Panc1 (cell line): ENCODE results near the gene VASH2. TPM values are rescaled to one million over a fixed set of nuclear protein-coding genes. Genes with fewer than 3 reads are reported as not detected.
"Not testable (repeated sequence)": the region's sequence is repeated elsewhere in the genome, so short reads cannot be mapped to it uniquely, and the experiment has no call there.

ENCODE experiments used
- ATAC-seq: fragments of 200-7000 bp; cut with Tn5 transposase; 2 replicates; pipeline ENCODE4 v1.9.1; 2020; ENCODE audit warnings: mild to moderate bottlenecking, moderate library complexity
- BruUV-seq: library from RNA; stranded (reverse); fragments of 400-500 nt; replicated peaks from 2 replicates; lab custom pipeline; 2021; lab: Mats Ljungman, UMichigan
- CTCF ChIA-PET: fragments of 300-600 bp; sonication (Branson Sonifier 250); formaldehyde crosslinking; loops from one replicate; lab custom pipeline; 2022; ENCODE audit warnings: antibody characterized with exemption; lab: Charles Lee
- POLR2A ChIA-PET: fragments of 300-600 bp; sonication (Branson Sonifier 250); formaldehyde crosslinking; loops from one replicate; lab custom pipeline; 2022; ENCODE audit warnings: antibody characterized with exemption; lab: Charles Lee
- DNase-seq: peaks from one replicate; pipeline ENCODE4 v3.0.0-alpha.2; 2010; ENCODE audit warnings: low read depth, low spot score
- H3K27ac ChIP-seq: 2 replicates; pipeline ENCODE4 v1.5.1; 2011; ENCODE audit warnings: mild to moderate bottlenecking, low read length, inconsistent platforms
- H3K27me3 ChIP-seq: fragments of 200-500 bp; sonication (Bioruptor generic); 2 replicates; pipeline ENCODE4 v1.6.0; 2014; ENCODE audit warnings: low read length, inconsistent platforms; ENCODE audit not compliant: control insufficient read depth, insufficient read depth
- H3K36me3 ChIP-seq: fragments of 200-500 bp; sonication (Bioruptor generic); 2 replicates; pipeline ENCODE4 v1.5.1; 2014; ENCODE audit warnings: inconsistent platforms, mild to moderate bottlenecking, low read length, moderate library complexity; ENCODE audit not compliant: control insufficient read depth, insufficient read depth
- H3K4me1 ChIP-seq: 2 replicates; pipeline ENCODE4 v1.5.1; 2011; ENCODE audit warnings: inconsistent platforms, mild to moderate bottlenecking, low read length, moderate library complexity; ENCODE audit not compliant: control insufficient read depth, insufficient read depth
- H3K4me3 ChIP-seq, 2 experiments: 2 replicates each; pipeline ENCODE4 v1.5.1; 2011 to 2012; ENCODE audit warnings: low read depth in 2 of 2, low read length in 2 of 2, mild to moderate bottlenecking in 2 of 2, inconsistent platforms in 1 of 2, moderate library complexity in 1 of 2
- H3K9me3 ChIP-seq: fragments of 200-500 bp; sonication (Bioruptor generic); 2 replicates; pipeline ENCODE4 v1.5.1; 2014; ENCODE audit warnings: low read depth, mild to moderate bottlenecking, inconsistent platforms, low read length, moderate library complexity; ENCODE audit not compliant: control insufficient read depth, insufficient read depth
- CTCF ChIP-seq: fragments of 450-650 bp; IDR thresholded peaks from 2 replicates; pipeline ENCODE4 v1.5.1; 2017; ENCODE audit warnings: mild to moderate bottlenecking
- POLR2AphosphoS5 ChIP-seq: IDR thresholded peaks from 2 replicates; pipeline ENCODE4 v1.6.1; 2012; ENCODE audit warnings: mild to moderate bottlenecking, low read depth, low read length, moderate library complexity
- REST ChIP-seq, 2 experiments: IDR thresholded peaks; 2 replicates each; pipeline ENCODE4 v1.6.1; 2011 to 2012; ENCODE audit warnings: low read depth in 2 of 2, control low read depth in 1 of 2, low read length in 1 of 2, mild to moderate bottlenecking in 1 of 2, moderate library complexity in 1 of 2; ENCODE audit not compliant: insufficient read depth in 1 of 2
- SIN3A ChIP-seq: IDR thresholded peaks from 2 replicates; pipeline ENCODE4 v1.6.1; 2012; ENCODE audit warnings: low read depth, mild to moderate bottlenecking, low read length, moderate library complexity, borderline replicate concordance; ENCODE audit not compliant: insufficient read depth
- TCF7L2 ChIP-seq: IDR thresholded peaks from 2 replicates; pipeline ENCODE4 v1.6.1; 2011; ENCODE audit warnings: mild to moderate bottlenecking, low read depth, low read length, inconsistent platforms
- in situ Hi-C: cut with HindIII; loops from 2 replicates; pipeline ENCODE4 v1.10.0; 2016; ENCODE audit warnings: low sequenced_read_pairs, low pct_unique_long_range_greater_than_20kb
- intact Hi-C: fragments of 100-400 bp; cut with micrococcal nuclease; formaldehyde crosslinking; loops from one replicate; pipeline ENCODE4 v1.10.0; 2022; ENCODE audit not compliant: unreplicated experiment
- total RNA-seq: library from RNA; stranded (reverse); gene quantifications from one replicate; pipeline ENCODE4 v1.2.1, GENCODE V29; 2021; ENCODE audit not compliant: unreplicated experiment

The VASH2 gene
- total RNA-seq, 1 experiment from 2014 or later: 1.7 TPM

DNA sequence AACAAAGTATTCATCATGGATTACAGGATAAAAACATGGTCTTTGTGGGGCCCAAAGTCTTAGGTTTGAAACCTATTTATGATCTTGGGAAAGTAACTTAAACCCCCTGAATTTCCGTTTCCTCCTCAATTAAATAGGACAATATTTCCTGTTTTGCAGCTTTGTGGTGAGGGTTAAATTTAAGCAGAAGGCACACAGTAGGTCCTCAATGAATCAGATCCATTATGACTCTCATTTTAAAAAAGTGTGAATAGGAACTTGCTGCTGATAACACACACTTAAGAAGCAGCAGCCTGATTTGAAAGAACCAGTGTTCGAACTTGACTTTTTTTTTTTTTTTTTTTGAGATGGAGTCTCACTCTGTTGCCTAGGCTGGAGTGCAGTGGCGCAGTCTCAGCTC, 41.4 kb upstream of the VASH2 start:
- ATAC-seq (no peak), DNase-seq (no peak)
- TF ChIP-seq TCF7L2 (no peak), SIN3A (no peak), REST (IDR thresholded peaks at IDR 0.05; ENCODE audit: insufficient read depth in 1 of 2, low read depth in 2 of 2, low read length in 1 of 2) (no peak), CTCF (no peak), POLR2AphosphoS5 (no peak)
- BruUV-seq: no TSS peak
- ChIA-PET POLR2A (no interaction called here), CTCF (no interaction called here)
- intact Hi-C loops (no loop called here), in situ Hi-C loops (no loop called here)
- no peak overlapping the region for H3K4me3 ChIP-seq
- H3K27ac ChIP-seq: no peak overlapping the region
- H3K9me3 ChIP-seq: no peaks in the 10 kb centered on the region
- H3K4me1 ChIP-seq: no peaks in the 10 kb centered on the region
- no peaks in the 10 kb centered on the region for H3K36me3 ChIP-seq
- no peaks in the 10 kb centered on the region for H3K27me3 ChIP-seq

DNA sequence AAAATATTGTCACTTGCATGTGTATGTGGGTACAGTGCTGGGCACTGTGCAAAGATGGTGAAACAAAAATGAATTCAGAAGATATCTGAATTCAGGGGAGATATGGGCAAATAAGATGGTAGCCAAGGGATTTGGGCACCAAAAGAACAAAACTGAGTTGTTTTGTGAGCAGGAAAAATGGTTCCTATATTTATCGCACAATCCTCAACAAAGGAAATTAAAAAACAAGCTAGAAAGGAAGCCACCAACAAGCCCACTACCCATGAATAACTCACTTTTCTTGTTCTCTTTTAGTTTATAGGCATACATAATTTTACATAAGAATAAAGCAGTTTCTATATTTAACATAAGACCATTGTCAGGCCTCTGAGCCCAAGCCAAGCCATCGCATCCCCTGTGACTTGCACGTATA, 40.7 kb upstream of the VASH2 start:
- no peaks in the 10 kb centered on the region for H3K9me3 ChIP-seq
- intact Hi-C loops (no loop called here), in situ Hi-C loops (no loop called here)
- TF ChIP-seq POLR2AphosphoS5 (no peak), TCF7L2 (no peak), REST (IDR thresholded peaks at IDR 0.05; ENCODE audit: insufficient read depth in 1 of 2, low read depth in 2 of 2, low read length in 1 of 2) (no peak), CTCF (no peak), SIN3A (no peak)
- DNase-seq (no peak), ATAC-seq (no peak)
- H3K36me3 ChIP-seq: no peaks in the 10 kb centered on the region
- H3K4me3 ChIP-seq: no peak overlapping the region
- ChIA-PET POLR2A (no interaction called here), CTCF (no interaction called here)
- no peak overlapping the region for H3K27ac ChIP-seq
- H3K4me1 ChIP-seq: no peaks in the 10 kb centered on the region
- H3K27me3 ChIP-seq: no peaks in the 10 kb centered on the region
- BruUV-seq: no TSS peak

GRCh38 chr1:212910213-212910612, 40.1 kb upstream of the VASH2 start:
- ATAC-seq, H3K4me3 ChIP-seq, CTCF ChIA-PET, POLR2A ChIA-PET, H3K4me1 ChIP-seq, BruUV-seq, DNase-seq, H3K27ac ChIP-seq, H3K27me3 ChIP-seq, H3K36me3 ChIP-seq, H3K9me3 ChIP-seq, in situ Hi-C loops, intact Hi-C loops: not testable (repeated sequence)

- H3K9me3 ChIP-seq, intact Hi-C loops, CTCF ChIA-PET, DNase-seq, H3K27ac ChIP-seq, H3K36me3 ChIP-seq, ATAC-seq, H3K27me3 ChIP-seq, BruUV-seq, H3K4me3 ChIP-seq, POLR2A ChIA-PET, H3K4me1 ChIP-seq, in situ Hi-C loops: not testable (repeated sequence)
Measured at GRCh38 chr1:212913638-212914037, 36.7 kb upstream of the VASH2 start.
